ENCODE measurements around the gene S100A8. TPM values are rescaled to one million over a fixed set of nuclear protein-coding genes. Genes with fewer than 3 reads are reported as not detected.

The S100A8 gene
- total RNA-seq, 1 experiment from 2014 or later, result not detected

DNA sequence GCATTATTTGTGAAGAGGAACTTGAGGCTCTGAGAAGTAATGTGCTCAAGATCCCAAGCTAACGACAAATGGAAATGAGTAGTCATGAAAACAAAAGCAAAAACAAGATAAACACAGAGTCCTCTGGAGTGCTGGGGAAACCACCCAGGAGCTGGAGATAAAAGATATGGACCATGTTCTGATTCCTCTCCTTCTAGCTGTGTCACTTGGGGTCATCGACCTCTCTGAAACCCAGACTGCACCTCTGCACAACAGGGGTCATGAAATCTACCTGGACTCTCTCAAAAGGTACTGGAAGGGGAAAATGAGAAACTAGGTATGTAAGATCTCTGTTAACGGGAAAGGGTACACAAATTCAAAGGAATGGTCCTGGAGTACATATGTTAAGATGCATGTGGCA lies 48.7 kb downstream of the S100A8 start:
- no peak for DNase-seq (ENCODE audit: low spot score)
- in situ Hi-C loops (cut with HindIII; ENCODE audit: low sequenced_read_pairs), result no loop called here

DNA sequence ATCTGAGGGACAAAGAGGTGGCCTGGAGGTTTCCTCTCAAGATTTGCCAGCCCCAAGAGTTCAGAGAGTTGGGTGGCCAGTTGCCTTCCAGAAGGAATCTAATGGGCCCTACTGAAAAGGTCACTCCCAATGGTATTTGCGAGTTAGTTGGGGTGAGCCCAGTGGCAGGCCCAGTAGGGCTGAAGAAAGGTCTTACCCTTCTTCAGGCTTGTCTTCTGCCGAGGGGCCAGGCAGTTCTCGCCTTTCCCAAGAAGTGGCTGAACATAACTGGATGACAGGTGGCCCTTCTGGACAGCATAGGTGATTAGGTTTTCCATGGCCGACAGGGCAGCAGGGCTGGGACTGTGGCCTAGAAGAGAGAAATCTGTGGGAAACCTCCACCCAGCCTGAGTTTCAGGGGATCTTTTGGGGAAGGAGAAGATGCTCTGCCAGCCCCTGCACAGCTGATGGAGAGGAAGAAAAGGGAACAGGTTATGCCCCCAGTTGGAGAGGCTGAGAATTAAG lies 49.4 kb downstream of the S100A8 start:
- in situ Hi-C loops (cut with HindIII; ENCODE audit: low sequenced_read_pairs), result no loop called here
- DNase-seq (ENCODE audit: low spot score), result no peak

DNA sequence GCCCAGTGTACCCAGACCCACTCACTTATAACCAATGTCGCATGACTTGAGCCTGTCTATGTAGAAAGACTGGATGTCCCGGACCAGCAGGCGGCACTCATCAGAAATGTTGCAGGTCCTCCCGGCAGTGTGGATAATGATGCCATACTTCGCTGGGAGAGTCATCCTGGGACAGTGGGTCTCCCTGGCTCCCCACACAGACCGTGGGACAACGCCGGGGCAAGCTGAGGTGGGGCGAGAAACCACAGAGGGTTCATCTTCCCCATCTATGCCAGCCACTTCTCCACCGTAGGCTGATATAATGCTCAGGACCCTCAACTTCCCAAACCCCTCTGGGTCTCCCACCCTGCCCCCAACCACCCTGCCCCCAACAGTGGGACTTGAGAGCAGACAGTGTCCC lies 50.5 kb downstream of the S100A8 start:
- in situ Hi-C loops (cut with HindIII; ENCODE audit: low sequenced_read_pairs), result no loop called here
- DNase-seq (ENCODE audit: low spot score), result no peak

Other genes starting within 250 kb of the S100A8 start
- not detected in 2 replicates for gene SPRR2G, start 240.2 kb downstream of the S100A8 start, total RNA-seq (2014; rRNA removed; shearing (Covaris generic))
- gene LELP1, start 187.6 kb downstream of the S100A8 start, total RNA-seq (2014; rRNA removed; shearing (Covaris generic)), result not detected in 2 replicates
- not detected in 2 replicates for gene PRR9, start 173.5 kb downstream of the S100A8 start, total RNA-seq (2014; rRNA removed; shearing (Covaris generic))
- gene LORICRIN, start 131.4 kb downstream of the S100A8 start, total RNA-seq (2014; rRNA removed; shearing (Covaris generic)), result not detected in 2 replicates
- gene PGLYRP3, start 78.1 kb downstream of the S100A8 start, total RNA-seq (2014; rRNA removed; shearing (Covaris generic)), result not detected in 2 replicates
- gene PGLYRP4, start 42.2 kb downstream of the S100A8 start, total RNA-seq (2014; rRNA removed; shearing (Covaris generic)), result not detected in 2 replicates
- gene S100A9, start 33.2 kb downstream of the S100A8 start, total RNA-seq (2014; rRNA removed; shearing (Covaris generic)), result 1.1 and 14.0 TPM in 2 replicates
- not detected in 2 replicates for gene S100A12, start 15.5 kb downstream of the S100A8 start, total RNA-seq (2014; rRNA removed; shearing (Covaris generic))
- not detected in 2 replicates for gene S100A7A, start 25.4 kb upstream of the S100A8 start, total RNA-seq (2014; rRNA removed; shearing (Covaris generic))
- not detected in 2 replicates for gene S100A7, start 69.6 kb upstream of the S100A8 start, total RNA-seq (2014; rRNA removed; shearing (Covaris generic))
- 308 and 563 TPM in 2 replicates for gene S100A6, start 144.9 kb upstream of the S100A8 start, total RNA-seq (2014; rRNA removed; shearing (Covaris generic))
- 1.5 and 15.4 TPM in 2 replicates for gene S100A5, start 149.9 kb upstream of the S100A8 start, total RNA-seq (2014; rRNA removed; shearing (Covaris generic))
- 452 and 453 TPM in 2 replicates for gene S100A4, start 154.7 kb upstream of the S100A8 start, total RNA-seq (2014; rRNA removed; shearing (Covaris generic))
- gene S100A3, start 158.2 kb upstream of the S100A8 start, total RNA-seq (2014; rRNA removed; shearing (Covaris generic)), result 0.37 and 4.3 TPM in 2 replicates
- gene S100A2, start 174.8 kb upstream of the S100A8 start, total RNA-seq (2014; rRNA removed; shearing (Covaris generic)), result 10.6 and 10.8 TPM in 2 replicates
- gene S100A16, start 222.1 kb upstream of the S100A8 start, total RNA-seq (2014; rRNA removed; shearing (Covaris generic)), result 81.9 and 98.1 TPM in 2 replicates
- 0.75 TPM in 1 of 2 replicates, not detected in the other for gene S100A14, start 225.3 kb upstream of the S100A8 start, total RNA-seq (2014; rRNA removed; shearing (Covaris generic))
- 111 and 239 TPM in 2 replicates for gene S100A13, start 236.4 kb upstream of the S100A8 start, total RNA-seq (2014; rRNA removed; shearing (Covaris generic))
- 132 and 195 TPM in 2 replicates for gene S100A1, start 237.4 kb upstream of the S100A8 start, total RNA-seq (2014; rRNA removed; shearing (Covaris generic))
- 42.5 and 66.4 TPM in 2 replicates for gene CHTOP, start 243.0 kb upstream of the S100A8 start, total RNA-seq (2014; rRNA removed; shearing (Covaris generic))

Measured in G401 (cell line).